ENCODE data around the gene EXOC2.

Gene EXOC2

DNA sequence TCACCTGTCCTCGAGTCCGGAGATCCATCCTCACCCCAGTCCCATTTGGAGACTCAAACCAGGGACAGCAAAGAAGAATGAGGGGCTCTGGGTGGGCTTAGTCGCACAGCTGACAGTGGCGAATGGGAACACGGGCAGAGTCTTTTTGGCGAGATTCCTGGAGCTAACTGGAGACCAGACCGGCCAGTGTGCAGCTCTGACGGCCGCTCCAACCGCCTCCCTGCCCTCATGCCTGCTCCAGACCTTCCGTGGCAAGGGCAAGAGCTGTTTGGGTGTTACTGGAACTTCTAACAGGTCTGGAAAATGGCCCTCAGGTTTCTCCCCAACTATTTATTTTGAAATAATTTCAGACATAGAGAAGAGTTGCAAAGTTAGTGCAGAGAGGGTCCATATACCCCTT lies 225.8 kb downstream of the EXOC2 start:
- Histone ChIP-seq H3K4me1 (ENCODE audit: insufficient read depth, low read length) (no peaks in the 10 kb centered on the region), H3K36me3 (ENCODE audit: insufficient read depth, low read depth, low read length) (no peaks in the 10 kb centered on the region), H3K9ac (ENCODE audit: low read depth, low read length) (no peak overlapping the region), H3K27ac (ENCODE audit: low read length) (no peak overlapping the region), H3K4me3 (ENCODE audit: low read length) (no peak overlapping the region), H3K27me3 (ENCODE audit: insufficient read depth, low read length) (no peaks in the 10 kb centered on the region), H3K9me3 (ENCODE audit: insufficient read depth, low read depth, low read length) (no peaks in the 10 kb centered on the region)

DNA sequence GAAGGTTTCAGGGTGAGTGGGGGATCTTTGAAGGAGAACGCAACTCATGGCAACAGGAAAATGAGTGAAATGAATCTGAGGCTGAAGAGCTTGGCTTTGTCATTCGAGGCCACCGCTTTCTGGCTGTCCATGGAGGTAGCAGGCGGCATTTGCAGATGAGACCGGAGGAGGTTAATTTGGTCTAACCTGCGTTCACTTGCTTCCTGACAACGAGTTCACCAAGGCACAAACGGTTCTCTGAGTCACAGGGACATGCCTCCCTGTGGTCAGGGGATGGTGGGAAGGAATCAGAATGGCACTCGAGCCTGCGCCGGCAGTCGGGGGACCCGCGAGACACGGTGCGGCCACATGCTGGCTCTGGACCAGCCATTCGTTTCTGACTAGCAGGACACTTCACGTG lies 226.4 kb downstream of the EXOC2 start:
- Histone ChIP-seq H3K9ac (ENCODE audit: low read depth, low read length) (no peak overlapping the region), H3K27ac (ENCODE audit: low read length) (no peak overlapping the region), H3K4me1 (ENCODE audit: insufficient read depth, low read length) (no peaks in the 10 kb centered on the region), H3K4me3 (ENCODE audit: low read length) (no peak overlapping the region), H3K36me3 (ENCODE audit: insufficient read depth, low read depth, low read length) (no peaks in the 10 kb centered on the region), H3K9me3 (ENCODE audit: insufficient read depth, low read depth, low read length) (no peaks in the 10 kb centered on the region), H3K27me3 (ENCODE audit: insufficient read depth, low read length) (no peaks in the 10 kb centered on the region)

DNA sequence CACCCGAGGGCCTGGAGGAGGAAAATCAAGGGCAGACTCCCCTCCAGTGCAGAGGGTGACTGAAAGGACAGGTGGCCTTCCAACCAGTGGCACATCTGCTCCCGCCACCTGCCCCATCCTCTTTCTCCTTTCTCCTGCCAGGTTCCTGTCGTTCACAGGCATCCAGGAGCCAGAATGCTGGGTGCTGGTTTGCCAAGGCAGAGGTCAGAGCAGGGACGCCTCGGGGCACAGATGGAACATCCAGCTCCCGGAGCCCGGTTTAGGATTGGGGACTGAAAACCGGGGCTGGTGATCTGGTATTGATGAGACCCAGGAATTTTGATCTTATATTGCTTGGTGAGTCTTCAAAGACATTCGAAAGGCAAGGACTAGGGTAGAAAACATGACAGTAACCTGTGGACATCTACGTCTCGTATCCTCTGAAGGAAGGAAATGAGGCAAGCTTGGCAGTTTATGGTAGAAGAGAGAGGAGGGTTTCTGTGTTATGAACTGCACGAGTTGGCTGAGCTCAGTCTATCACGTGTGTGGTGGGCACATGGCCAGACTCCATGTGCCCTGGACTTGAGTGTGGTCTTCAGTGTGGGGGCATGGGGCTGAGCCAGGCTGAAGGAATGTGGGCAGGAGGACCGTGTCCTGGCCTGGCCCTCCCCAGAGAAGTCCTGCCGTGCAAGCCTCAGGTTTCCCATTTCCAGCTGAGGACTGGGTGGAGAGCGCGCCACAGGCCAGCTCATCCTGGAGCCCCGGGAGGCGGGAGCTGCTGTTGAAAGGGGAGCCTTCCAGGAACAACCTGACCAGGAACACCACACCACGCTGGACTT lies 227.2 kb downstream of the EXOC2 start:
- Histone ChIP-seq H3K27me3 (ENCODE audit: insufficient read depth, low read length) (no peaks in the 10 kb centered on the region), H3K4me3 (ENCODE audit: low read length) (no peak overlapping the region), H3K9me3 (ENCODE audit: insufficient read depth, low read depth, low read length) (no peaks in the 10 kb centered on the region), H3K9ac (ENCODE audit: low read depth, low read length) (no peak overlapping the region), H3K27ac (ENCODE audit: low read length) (no peak overlapping the region), H3K36me3 (ENCODE audit: insufficient read depth, low read depth, low read length) (no peaks in the 10 kb centered on the region), H3K4me1 (ENCODE audit: insufficient read depth, low read length) (no peaks in the 10 kb centered on the region)

DNA sequence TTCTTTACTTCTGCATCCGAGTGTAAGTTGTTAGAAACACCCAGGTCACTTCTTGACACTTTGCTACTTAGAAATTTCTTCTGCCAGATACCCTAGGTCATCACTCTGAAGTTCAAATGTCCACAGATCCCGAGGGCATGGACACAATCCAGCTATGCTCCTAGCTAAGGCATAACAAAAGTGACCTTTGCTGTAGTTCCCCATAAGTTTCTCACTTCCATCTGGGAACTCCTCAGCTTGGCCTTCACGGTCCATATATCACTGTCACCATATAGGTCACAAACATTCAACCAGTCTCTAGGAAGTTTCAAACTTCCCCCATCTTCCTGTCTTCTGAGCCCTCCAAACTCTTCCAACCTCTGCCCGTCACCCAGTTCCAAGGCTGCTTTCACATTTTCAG lies 236.1 kb downstream of the EXOC2 start:
- Histone ChIP-seq H3K9ac (ENCODE audit: low read depth, low read length) (no peak overlapping the region), H3K4me3 (ENCODE audit: low read length) (no peak overlapping the region), H3K27me3 (ENCODE audit: insufficient read depth, low read length) (no peaks in the 10 kb centered on the region), H3K9me3 (ENCODE audit: insufficient read depth, low read depth, low read length) (no peaks in the 10 kb centered on the region; the same call in 1 of the 2 replicates), H3K4me1 (ENCODE audit: insufficient read depth, low read length) (peaks cover 3% of the 10 kb centered on the region; the same call in 1 of the 2 replicates), H3K36me3 (ENCODE audit: insufficient read depth, low read depth, low read length) (no peaks in the 10 kb centered on the region), H3K27ac (ENCODE audit: low read length) (no peak overlapping the region)

DNA sequence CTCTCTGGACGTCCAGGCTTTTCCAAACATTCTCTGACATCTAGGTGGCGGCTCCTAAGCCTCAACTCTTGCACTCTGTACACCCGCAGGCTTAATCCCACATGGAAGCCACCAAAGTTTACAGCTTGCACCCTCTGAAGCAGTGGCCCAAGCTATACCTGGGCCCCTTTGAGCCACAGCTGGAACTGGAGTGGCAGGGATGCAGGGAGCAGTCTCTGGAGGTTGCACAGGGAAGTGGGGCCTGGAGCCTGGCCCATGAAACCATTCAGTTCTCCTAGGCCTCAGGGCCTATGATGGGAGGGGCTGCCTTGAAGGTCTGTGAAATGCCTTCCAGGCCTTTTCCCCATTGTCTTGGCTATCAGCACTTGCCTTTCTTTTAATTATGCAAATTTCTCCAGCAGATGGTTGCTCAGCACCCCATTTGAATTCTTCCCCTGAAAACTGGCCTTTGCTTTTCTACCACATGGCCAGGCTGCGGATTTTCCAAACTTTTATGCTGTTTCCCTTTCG lies 236.5 kb downstream of the EXOC2 start:
- Histone ChIP-seq H3K9me3 (ENCODE audit: insufficient read depth, low read depth, low read length) (no peaks in the 10 kb centered on the region; the same call in 1 of the 2 replicates), H3K4me3 (ENCODE audit: low read length) (no peak overlapping the region), H3K9ac (ENCODE audit: low read depth, low read length) (no peak overlapping the region), H3K4me1 (ENCODE audit: insufficient read depth, low read length) (peaks cover 3% of the 10 kb centered on the region; the same call in 1 of the 2 replicates), H3K27me3 (ENCODE audit: insufficient read depth, low read length) (no peaks in the 10 kb centered on the region), H3K36me3 (ENCODE audit: insufficient read depth, low read depth, low read length) (no peaks in the 10 kb centered on the region), H3K27ac (ENCODE audit: low read length) (no peak overlapping the region)

DNA sequence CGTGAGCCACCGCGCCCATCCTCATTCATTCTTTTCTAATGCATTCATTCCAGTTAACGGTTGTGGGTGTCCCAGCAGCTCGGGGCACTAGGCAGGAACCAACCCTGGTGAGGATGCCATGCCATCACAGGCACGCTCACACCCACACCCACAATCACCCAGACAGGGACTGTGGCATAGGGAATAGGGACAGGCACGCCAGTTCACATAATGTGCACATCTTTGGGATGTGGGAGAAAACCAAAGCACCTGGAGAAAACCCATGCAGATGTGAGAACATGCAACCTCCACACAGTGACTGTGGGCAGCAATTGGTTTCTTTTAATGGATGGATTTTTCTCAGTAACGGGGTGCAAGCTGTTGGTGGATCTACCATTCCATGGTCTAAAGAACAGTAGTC lies 237.1 kb downstream of the EXOC2 start:
- Histone ChIP-seq H3K9me3 (ENCODE audit: insufficient read depth, low read depth, low read length) (no peaks in the 10 kb centered on the region; the same call in 1 of the 2 replicates), H3K36me3 (ENCODE audit: insufficient read depth, low read depth, low read length) (no peaks in the 10 kb centered on the region), H3K27me3 (ENCODE audit: insufficient read depth, low read length) (no peaks in the 10 kb centered on the region), H3K9ac (ENCODE audit: low read depth, low read length) (no peak overlapping the region), H3K27ac (ENCODE audit: low read length) (no peak overlapping the region), H3K4me1 (ENCODE audit: insufficient read depth, low read length) (peaks cover 3% of the 10 kb centered on the region; the same call in 1 of the 2 replicates), H3K4me3 (ENCODE audit: low read length) (no peak overlapping the region)

DNA sequence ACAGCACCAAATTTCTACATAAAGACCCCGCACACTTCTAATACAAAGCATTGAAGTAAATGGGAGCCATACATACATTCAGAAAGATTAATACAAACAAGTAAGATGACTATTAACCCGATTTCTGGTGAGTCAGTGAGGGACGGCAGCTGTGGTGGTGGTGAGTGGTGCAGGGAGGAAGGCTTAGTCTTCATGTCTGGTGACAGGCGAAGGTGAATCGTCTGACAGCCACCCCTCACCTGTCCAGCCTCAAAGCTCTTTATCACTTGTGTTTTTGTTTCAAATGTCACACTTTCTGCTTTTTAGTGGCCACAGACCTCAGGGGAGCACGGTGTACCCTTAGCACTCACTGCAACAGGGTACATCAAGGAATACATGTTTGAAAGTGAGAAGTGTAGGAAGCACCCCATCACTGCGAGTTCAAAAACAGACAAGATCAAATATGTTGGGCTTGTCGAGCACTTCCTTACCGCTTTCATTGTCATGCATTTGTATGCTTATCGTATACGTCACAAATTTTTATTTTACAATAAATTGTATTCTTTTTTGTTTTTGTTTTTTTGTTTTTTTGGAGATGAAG lies 237.8 kb downstream of the EXOC2 start:
- no peaks in the 10 kb centered on the region; the same call in 1 of the 2 replicates for H3K9me3 ChIP-seq (ENCODE audit: insufficient read depth, low read depth, low read length)
- H3K27ac ChIP-seq (ENCODE audit: low read length) = no peak overlapping the region
- H3K4me1 ChIP-seq (ENCODE audit: insufficient read depth, low read length) = peaks cover 3% of the 10 kb centered on the region; the same call in 1 of the 2 replicates
- H3K36me3 ChIP-seq (ENCODE audit: insufficient read depth, low read depth, low read length) = no peaks in the 10 kb centered on the region
- H3K27me3 ChIP-seq (ENCODE audit: insufficient read depth, low read length) = no peaks in the 10 kb centered on the region
- H3K4me3 ChIP-seq (ENCODE audit: low read length) = no peak overlapping the region
- no peak overlapping the region for H3K9ac ChIP-seq (ENCODE audit: low read depth, low read length)

DNA sequence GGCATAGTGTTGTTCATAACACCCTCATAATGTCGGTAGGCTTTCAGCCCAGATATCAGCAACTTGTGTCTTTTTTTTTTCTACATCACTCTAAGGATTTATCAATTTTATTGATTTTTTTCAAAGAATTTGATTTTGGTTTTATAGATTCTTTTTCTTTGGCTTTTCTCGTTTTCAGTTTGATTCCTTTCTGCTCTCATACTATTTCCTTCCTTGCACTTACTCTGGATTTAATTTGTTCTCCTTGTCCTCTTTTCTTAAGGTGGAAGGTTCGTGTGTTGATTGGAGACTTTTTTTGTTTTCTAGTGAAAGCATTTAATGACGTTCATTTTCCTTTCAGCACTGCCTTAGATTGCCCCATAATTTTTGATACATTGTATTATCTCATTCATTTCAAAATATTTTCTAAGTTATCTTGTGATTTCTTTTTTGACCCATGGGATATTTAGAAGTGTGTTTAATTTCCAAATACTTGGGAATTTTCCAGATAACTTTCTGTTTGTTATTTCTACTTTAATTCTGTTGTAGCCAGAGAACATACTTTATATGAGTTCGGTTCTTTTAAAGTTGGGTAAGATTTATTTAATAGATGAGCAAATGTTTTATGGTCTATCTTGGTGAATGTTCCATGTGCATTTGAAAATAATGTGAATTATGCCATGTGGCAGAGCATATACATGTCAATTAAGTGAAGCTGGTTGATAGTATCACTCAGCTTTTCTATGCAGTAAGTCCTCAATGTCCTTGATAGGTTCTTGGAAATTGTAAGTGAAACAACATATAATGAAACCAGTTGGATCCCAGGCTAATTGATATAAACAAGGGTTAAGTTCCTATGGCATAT lies 238.6 kb downstream of the EXOC2 start:
- H3K9me3 ChIP-seq (ENCODE audit: insufficient read depth, low read depth, low read length) = no peaks in the 10 kb centered on the region; the same call in 1 of the 2 replicates
- no peak overlapping the region for H3K9ac ChIP-seq (ENCODE audit: low read depth, low read length)
- H3K4me3 ChIP-seq (ENCODE audit: low read length) = no peak overlapping the region
- no peaks in the 10 kb centered on the region for H3K36me3 ChIP-seq (ENCODE audit: insufficient read depth, low read depth, low read length)
- H3K4me1 ChIP-seq (ENCODE audit: insufficient read depth, low read length) = peaks cover 3% of the 10 kb centered on the region; the same call in 1 of the 2 replicates
- H3K27ac ChIP-seq (ENCODE audit: low read length) = no peak overlapping the region
- H3K27me3 ChIP-seq (ENCODE audit: insufficient read depth, low read length) = no peaks in the 10 kb centered on the region

DNA sequence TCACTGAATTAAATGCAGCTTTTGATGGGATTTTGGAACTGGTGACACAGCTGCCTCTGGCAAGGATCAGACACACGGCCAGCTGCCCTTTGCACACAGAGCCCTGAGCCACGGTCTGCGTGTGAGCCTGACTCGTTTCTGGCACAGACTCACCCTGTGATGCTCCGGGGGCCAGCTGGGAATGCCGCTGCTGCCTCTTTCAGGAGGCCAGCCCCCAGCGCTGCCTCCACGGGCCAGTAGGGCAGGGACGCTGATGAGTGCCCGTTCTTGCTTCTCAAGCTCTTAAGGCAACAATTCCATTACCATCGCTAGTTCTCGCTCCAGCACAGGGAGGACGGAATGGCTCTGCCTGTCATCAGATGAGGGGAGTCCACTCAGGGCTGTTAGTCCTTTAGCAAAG lies 239.8 kb downstream of the EXOC2 start:
- Histone ChIP-seq H3K27me3 (ENCODE audit: insufficient read depth, low read length) (no peaks in the 10 kb centered on the region), H3K4me1 (ENCODE audit: insufficient read depth, low read length) (peaks cover 3% of the 10 kb centered on the region; the same call in 1 of the 2 replicates), H3K36me3 (ENCODE audit: insufficient read depth, low read depth, low read length) (no peaks in the 10 kb centered on the region), H3K4me3 (ENCODE audit: low read length) (no peak overlapping the region), H3K27ac (ENCODE audit: low read length) (no peak overlapping the region), H3K9ac (ENCODE audit: low read depth, low read length) (no peak overlapping the region), H3K9me3 (ENCODE audit: insufficient read depth, low read depth, low read length) (no peaks in the 10 kb centered on the region; the same call in 1 of the 2 replicates)

DNA sequence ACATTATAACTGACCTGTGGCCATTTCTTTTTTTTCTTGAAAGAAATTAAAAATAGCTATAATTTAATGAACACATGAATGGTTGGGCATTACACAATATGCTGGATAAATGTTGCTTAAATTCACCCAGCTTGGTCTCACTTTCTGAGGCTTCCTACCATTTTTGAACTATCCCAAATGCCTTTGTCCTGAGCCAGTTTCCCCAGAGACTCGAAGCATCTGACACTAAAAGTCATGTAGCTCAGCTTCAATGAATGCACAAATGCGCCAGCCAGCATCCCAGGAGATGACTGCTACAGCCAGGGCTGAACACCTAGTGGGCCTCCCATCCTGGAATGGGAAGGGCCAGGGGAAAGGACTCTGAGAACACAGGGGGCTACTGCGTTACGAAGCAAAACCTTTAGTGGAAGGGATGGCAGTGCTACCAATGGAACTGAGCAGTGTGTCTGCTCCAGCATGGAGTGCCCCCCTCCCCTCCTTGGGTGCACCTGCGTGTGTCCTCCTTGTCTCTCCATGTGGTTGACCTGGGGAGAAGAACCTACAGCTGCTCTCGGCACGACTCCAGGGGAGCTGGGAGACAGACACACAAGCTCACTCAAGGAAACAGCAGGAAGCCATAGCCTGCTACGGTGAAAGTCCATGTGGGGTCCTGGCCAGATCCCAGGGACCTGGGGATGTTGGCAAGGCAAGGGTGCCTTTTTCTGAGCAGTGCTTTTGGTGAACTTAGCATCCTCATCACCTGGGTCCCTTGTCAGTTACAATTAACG lies 240.5 kb downstream of the EXOC2 start:
- Histone ChIP-seq H3K9me3 (ENCODE audit: insufficient read depth, low read depth, low read length) (no peaks in the 10 kb centered on the region; the same call in 1 of the 2 replicates), H3K27ac (ENCODE audit: low read length) (no peak overlapping the region), H3K9ac (ENCODE audit: low read depth, low read length) (no peak overlapping the region), H3K36me3 (ENCODE audit: insufficient read depth, low read depth, low read length) (no peaks in the 10 kb centered on the region), H3K4me1 (ENCODE audit: insufficient read depth, low read length) (peaks cover 3% of the 10 kb centered on the region; the same call in 1 of the 2 replicates), H3K4me3 (ENCODE audit: low read length) (no peak overlapping the region), H3K27me3 (ENCODE audit: insufficient read depth, low read length) (no peaks in the 10 kb centered on the region)

DNA sequence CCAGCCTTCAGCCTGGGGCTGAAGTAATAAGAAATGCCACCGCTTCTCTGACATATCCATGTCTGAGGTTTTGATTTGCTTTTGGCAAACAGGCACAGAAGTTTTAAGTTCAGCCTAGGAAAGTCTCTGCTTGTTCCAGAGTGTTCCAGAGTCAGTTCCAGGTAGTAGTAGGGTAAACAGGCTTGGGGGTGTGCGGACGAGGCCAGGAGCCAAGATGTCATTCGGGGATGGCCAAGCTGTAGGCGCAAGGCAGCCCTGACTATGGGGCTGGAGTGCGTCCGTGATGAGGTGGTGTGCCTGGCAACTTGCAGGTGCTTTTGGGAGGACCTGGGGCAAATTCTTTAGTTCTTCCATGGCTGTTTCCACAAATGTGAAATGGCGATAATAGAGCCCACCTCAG lies 241.1 kb downstream of the EXOC2 start:
- no peaks in the 10 kb centered on the region for H3K27me3 ChIP-seq (ENCODE audit: insufficient read depth, low read length)
- H3K4me1 ChIP-seq (ENCODE audit: insufficient read depth, low read length) = peaks cover 3% of the 10 kb centered on the region; the same call in 1 of the 2 replicates
- H3K9ac ChIP-seq (ENCODE audit: low read depth, low read length) = no peak overlapping the region
- no peak overlapping the region for H3K27ac ChIP-seq (ENCODE audit: low read length)
- H3K36me3 ChIP-seq (ENCODE audit: insufficient read depth, low read depth, low read length) = no peaks in the 10 kb centered on the region
- H3K9me3 ChIP-seq (ENCODE audit: insufficient read depth, low read depth, low read length) = no peaks in the 10 kb centered on the region; the same call in 1 of the 2 replicates
- H3K4me3 ChIP-seq (ENCODE audit: low read length) = no peak overlapping the region

Measured in iPS-20b (cell line).